GM21576 (cell line): Measurements from ENCODE around the gene JDP2.
"Not testable (repeated sequence)": the region's sequence is repeated elsewhere in the genome, so short reads cannot be mapped to it uniquely, and the experiment has no call there.

Source experiments
- ATAC-seq: cut with Tn5 transposase; IDR thresholded peaks from one replicate; pipeline ENCODE4 v1.9.1; 2021; ENCODE audit warnings: mild to moderate bottlenecking, moderate library complexity; ENCODE audit not compliant: unreplicated experiment

The JDP2 gene, protein sequence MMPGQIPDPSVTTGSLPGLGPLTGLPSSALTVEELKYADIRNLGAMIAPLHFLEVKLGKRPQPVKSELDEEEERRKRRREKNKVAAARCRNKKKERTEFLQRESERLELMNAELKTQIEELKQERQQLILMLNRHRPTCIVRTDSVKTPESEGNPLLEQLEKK

DNA sequence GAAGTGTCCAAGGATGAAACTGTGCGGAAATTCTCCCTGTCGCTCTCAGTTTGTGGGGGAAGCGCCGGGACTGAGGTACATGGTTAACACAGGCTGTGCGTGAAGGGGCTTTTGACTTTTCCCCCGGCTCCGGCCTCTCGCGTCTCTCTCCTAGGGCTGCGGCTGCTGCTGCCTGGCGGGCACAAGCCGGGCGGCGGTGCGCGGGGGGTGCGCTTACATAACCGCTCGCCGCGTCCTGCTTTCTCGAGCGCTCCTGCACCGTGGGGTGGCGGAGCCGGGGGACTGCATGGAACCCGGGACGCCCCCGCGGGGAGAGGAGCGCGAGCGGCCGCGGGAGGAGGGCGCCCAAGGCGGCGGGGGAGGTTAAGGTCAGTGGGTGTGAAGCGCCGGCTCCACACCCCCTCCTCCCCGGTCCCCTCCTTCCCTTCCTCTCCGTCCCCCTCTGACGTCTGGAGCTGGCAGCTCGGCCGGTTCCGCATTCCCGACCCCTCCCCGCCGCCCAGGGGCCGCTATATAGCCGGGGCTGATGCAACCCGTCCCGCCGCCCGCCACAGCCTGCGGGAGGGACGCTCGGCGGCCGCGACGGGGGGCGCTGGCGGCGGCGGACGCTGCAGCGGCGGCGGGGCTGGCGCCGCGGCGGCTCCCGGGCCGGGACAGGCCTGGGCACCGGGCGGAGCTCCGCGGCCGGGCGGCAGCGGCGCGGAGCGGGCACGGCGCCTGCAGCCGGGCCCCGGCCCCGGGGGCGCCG, at the start of gene JDP2:
JDP2 (plus strand) TSS at position 541 of the 748 bp plus-strand sequence. CDS start 9,899 bp downstream, outside the sequence.
- ATAC-seq = no peak

DNA sequence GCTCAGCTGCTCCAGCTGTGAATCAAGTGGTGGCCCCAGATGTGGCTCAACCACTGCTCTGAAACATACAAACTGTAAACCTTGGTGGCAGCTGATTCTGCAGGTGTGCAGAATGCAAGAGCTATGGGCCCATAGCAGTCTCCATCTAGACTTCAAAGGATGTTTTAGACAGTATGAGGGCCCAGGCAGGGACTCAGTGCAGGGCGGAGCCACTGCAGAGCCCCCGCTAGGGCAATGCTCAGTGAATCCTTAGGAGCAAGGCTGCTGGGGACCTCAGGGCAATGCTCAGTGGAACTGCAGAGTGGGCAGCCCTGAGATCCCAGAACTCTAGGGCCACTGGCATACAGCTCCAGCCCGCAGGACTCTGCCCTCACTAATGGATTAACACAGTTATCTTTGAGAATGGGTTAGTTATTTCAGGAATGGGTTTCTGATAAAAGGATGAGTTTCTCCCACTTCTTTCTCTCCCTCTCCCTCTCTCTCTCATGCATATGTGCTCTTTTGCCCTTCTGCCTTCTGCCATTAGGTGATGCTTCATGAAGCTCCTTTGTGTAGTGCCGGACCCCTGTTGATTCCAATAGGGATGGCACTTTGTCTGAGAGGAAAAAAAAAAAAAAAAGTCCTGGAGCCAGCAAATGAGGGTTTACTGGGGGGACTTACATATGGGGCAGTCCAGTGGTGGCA, 48.4 kb upstream of the JDP2 start:
- no peak for ATAC-seq

DNA sequence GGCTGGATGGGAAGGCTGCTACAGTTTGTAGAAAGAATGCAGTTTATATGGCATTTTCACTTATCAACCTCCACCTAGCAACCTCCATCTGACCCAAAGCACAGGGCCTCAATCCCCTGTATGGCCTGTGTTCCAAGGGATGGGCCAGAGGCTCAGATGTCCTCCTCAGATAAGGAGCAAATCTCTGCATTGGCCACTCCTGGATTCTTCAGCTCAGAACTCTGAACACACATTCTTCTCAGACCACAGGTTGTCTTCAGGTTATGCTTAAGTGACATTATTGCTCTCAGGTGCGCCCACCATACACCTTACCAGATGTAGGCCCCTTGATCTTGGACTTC, 47.9 kb upstream of the JDP2 start:
- ATAC-seq = no peak

DNA sequence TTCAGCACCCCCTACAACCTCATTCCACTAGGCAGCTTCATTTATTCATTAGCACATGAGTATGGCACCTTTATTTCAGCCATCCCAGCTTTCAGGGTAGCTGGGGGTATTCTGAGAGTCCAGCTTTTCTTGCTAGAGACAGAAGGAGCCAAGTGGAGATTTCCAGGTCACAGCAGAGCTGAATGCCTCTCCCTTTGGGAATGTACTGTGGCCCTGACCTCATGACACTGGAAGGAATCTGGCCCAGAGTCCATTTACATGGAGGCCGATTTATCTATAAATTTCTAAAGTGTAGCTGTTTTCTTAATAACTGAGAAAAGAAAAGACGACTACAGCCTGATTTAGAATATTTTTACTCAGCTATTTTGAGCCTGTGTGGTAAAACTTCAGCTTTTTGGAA, 47.2 kb upstream of the JDP2 start:
- ATAC-seq = no peak

DNA sequence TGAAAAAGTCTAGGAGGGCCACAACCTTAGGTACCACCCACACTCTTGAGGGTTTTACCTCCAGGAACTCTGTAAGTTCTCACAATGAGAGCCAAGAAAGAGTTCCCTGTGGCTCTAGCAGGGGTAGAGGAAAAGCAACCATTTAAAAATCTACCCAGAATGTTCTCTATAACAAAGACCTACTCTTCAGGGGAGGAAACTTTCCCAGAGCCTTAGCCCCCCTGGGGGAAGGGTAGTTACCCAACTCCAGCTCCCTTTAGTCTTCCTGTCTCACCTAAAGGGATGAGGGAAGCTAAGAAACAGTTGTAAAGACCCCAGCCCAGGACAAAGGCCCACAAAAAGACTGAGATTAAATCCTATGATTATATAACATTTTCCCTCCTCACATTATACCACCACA, 46.2 kb upstream of the JDP2 start:
- no peak for ATAC-seq

DNA sequence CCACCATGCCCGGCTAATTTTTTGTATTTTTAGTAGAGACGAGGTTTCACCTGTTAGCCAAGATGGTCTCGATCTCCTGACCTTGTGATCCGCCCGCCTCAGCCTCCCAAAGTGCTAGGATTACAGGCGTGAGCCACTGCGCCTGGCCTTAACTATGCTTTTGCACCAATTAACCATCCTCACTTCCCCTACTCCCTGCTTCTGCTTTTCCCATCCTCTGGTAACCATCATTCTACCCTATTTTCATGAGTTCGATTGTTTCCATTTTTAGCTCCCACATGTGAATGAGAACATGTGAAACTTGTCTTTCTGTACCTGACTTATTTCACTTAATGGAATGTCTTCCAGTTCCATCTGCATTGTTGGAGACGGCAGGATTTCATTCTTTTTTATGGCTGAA, 44.6 kb upstream of the JDP2 start:
- ATAC-seq = not testable (repeated sequence)

DNA sequence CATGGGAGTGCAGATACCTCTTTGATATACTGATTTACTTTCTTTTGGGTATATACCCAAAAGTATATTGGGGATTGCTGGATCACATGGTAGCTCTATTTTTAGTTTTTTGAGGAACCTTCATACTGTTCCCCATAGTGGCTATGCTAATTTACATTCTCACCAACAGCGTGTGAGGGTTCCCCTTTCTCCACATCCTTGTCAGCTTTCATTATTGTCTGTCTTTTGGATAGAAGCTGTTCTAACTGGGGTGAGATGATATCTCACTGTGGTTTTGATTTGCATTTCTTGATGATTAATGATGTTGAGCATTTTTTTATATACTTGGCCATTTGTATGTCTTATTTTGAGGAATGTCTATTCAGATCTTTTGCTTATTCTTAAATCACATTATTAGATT, 44.1 kb upstream of the JDP2 start:
- ATAC-seq = no peak

DNA sequence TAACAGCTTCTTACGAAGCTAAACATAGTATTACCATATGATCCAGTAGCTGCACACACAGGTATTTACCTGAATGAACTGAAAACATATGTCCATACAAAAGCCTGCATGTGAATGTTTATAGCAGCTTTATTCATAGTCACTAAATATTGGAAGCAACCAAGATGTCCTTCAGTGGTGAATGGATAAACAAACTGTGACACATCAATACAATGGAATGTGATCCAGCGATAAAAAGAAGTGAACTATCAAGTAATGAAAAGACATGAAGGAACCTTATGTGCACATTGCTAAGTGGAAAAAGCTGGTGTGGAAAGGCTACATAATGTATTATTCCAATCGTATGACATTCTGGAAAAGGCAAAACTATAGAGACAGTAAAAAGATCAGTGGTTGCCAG, 38.1 kb upstream of the JDP2 start:
- ATAC-seq = no peak

DNA sequence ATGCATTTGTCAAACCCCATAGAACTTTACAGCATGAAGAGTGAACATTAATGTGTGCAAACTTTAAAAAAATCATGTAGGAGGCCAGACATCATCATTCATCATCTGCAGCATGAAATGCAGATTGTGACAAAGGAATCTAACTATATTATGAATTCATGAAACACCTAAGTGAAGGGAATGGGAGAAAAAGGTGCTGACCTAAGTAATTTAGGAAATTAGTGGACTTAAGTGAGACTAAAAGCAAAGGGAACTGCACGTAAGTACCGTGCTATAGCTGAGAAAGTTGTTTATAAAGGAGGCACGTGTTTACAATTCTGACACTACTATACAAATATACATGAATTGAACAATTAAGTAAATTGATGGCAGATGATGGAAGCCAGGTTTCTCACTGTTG, 37.6 kb upstream of the JDP2 start:
- ATAC-seq = no peak

DNA sequence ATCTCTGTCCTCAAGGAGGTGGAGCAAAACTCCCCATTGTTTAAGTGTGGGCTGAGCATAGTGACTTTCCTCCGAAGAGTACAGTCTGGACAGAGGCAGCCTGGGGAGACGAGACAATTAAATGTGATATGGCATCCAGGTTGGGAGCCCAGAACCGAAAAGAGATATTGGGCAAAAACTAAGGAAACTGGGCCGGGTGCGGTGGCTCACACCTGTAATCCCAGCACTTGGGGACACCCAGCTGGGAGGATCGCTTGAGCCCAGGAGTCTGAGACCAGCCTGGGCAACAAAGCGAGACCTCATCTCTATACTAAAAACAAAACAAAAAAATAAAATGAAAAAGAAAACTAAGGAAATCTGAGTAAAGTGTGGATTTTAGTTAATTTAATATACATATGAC, 35.9 kb upstream of the JDP2 start:
- no peak for ATAC-seq

DNA sequence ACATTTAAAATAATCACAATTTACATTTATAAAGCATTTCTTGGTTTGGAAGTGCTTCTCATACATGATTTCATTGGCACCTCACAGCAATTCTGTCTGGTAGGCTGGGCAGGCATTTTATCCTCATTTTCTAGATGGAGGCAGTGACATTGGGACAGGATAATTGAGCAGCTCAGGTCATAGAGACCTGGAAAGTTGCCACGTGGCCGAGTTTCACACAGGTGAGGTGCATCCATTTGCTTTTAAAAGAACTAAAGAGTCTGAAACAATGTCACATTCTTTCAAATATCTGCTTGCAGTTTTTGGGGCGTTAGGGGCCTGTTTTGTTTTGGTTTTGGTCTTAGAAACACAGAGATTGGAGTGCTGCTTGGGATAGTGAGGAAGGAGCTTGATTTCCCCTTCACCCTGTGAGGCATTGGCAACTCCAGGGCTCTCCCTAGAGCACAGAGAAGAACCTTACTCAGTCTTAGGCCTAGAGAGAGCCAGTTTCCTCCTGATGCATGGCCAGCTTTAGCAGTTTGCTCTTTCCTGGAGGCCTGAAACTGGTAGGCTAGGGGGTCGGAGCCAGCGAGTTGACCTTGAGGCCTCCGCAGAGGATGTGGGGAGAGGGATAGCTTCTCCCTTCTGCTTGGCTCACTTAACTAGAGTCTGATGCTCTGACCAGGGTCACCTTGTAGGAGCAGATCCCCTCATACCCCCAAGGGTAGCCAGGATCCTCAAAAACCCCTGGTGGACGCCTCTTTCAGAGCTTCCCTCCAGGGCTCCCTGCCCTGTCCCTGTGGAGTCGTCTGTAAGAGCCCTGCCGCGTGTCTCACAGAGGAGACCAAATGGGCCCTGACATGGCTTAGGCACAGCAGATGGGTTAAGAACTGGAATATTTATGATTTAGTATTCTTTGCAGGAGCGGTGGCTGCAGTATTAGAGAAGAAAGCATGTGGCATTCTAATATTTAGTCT, 34.9 kb upstream of the JDP2 start:
- ATAC-seq = no peak

DNA sequence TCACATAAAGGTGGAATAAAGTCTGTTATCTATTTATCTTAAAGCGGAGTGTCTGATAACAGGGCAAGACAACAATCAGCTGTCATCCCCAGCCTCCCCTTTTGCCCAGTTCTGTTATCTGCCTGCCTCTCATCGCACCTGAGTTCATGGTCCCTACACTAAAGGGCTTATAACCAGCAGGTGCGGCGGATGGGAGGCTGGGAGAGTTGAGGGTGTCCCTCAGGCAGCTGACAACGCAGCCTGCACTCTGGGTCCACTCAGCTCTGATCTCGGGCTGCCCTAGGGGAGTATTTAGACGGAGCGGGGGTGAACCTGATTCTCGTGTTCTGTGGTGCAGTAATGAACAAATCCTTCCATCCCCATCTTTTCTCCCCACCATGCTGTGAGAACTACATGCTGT, 34.0 kb upstream of the JDP2 start:
- no peak for ATAC-seq

DNA sequence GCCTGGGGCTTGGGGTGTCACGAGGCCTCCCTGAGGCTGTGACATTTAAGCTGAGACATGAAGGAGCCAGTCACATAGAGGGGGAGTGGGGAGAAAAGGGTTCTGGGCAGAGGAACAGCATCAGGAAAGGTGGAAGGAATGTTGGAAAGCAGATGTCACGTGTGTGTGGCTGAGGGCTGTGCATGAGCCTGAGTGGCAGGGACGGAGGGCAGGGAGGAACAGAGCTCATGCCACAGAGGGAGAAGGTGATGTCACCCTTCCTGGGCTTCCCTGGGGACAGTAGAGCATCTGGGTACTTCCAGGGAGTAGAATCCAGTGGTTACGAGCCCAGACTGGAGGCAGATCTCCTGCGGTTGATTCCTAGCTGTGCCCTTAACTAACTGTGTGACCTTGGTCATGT, 32.0 kb upstream of the JDP2 start:
- ATAC-seq = no peak

DNA sequence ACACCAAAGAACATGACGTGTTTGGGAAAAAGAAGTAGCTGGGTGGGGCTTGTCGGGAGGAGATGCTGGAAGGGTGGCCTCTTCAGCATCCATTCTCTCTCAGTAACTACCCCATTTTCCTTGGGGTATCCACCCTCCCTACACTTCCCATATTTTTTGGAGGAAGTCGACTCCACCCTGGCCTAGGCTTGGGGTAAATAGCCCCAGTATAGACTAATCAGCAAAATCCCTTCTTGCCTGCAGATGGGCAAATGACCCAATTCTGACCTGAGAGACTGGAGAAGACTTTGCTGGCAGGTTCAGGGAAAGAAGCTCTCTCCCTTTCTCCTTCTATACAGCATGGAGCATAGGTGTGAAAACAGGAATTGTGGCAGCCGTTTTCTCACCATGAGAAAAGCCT, 28.5 kb upstream of the JDP2 start:
- ATAC-seq = no peak

DNA sequence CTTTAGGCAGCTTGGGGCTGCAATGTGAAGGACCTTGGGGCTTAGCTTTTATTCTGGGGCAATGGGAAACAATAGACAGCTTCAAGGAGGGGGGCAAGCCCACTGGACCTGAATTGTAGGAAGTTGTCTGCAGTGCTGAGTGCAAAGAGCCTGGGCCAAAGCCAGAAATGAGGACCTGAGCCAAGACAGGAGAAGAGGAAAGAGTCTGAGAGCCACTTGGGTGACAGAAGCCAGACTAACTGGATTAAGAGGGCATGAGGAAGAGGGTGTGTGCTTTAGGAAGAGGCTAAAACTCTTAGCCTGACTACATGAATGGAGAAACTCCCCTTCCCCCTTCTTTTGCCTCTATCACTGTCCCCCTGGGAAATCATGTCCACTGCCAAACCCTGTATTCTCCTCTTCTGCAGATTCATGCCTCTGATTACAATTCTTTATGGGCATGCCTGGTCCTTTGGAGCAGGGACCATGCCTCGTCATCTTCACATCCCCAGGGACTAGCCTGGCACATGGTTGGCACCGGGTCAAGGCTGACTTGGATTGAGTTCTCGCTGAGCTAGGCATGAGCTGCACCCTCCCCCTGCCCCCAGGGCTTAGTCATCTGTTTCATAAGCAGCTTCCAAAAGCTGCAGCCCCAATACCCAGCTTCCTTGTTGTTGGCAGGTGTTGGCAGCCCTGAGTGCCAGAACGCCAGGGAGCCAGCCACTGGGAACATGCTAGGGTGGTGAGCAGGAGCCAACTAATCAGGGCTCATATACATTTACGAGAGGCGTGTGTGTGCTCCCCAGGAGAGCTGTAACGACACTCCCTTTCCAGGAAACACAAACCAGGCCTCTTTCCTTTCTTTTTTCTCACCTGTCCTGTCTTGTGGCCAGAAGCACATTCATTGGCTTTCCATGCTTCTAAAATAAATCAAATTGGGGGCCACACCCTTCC, 27.7 kb upstream of the JDP2 start:
- no peak for ATAC-seq

DNA sequence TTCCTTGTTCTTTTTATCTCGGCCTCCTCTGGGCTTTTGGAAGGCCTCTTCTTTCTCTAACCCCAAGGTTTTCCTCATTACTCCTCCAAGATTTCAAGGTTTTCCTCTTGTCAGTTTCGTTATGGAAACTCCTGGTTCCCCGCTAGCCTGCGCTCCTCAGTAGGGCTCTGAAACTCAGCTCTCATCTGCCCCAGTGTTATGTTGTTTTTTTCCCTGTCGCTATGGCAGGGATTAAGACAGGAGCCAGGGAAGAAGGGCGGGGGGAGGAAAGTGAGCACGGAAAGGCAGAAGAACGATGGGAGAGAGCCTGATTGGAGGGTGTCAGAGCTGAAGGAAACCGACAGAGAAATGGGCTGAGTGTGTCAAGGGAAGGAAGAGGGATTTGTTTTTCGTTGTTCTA, 26.5 kb upstream of the JDP2 start:
- no peak for ATAC-seq

DNA sequence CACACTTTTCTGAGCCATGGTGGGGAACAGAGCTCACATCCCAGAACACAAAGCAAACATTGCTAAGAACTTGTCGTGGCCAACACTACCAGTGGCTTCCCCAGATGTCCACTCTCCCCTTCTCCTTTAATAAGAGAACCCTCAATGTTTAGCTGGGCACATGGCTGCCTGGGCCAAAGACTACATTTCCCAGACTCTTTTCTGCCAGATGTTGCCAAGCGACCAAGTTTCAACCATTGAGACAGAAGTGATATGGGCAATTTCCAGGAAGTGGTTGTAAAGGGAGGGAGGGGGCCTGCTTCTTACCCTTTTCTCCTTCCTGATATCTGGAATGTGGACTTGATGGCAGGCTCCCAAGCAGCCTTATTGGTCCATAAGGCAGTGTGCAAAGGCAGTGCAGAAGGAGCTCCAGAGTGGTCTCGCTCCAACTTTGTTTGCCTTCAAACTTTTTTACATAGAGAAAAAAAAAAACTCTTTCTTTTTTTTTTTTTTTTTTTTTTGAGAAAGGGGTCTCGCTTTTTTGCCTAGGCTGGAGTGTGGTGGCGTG, 24.9 kb upstream of the JDP2 start:
- ATAC-seq = no peak

DNA sequence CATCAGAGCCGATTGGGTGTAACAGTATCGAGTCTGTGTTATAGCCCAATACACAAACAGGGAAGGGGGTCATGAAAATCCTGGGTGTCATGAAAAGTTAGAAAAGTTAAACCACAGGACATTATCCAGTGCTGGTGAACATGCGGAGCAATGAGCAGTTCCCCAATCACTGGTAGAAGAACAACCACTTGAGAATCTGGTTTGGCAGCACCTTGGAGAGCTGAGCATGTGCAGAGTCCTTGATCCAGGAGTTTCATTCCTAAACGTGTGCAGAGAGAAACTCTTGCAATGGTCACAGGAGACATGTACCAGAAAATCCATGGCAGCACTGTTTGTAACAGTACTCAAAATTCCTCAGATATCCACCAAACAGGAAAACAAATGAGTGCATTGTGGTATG, 23.0 kb upstream of the JDP2 start:
- ATAC-seq = no peak

DNA sequence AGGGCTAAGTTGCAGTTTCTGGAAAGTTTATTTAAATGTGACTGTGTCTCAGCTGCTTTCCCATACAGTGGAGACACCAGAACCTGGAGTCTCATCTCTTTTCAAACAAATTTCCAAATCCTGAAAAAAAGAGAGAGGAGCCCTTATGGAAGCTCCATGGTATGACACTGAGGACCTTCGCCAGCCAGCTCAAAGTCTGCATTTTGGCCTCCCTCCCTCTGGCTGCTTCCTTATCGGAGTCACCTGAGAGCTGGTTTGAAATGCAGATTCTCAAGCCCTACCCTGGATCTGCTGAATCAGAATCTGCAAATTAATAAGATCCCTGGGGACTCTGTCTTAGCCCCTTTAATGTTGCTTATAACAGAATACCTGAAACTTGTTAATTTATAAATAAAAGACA, 21.7 kb upstream of the JDP2 start:
- no peak for ATAC-seq

DNA sequence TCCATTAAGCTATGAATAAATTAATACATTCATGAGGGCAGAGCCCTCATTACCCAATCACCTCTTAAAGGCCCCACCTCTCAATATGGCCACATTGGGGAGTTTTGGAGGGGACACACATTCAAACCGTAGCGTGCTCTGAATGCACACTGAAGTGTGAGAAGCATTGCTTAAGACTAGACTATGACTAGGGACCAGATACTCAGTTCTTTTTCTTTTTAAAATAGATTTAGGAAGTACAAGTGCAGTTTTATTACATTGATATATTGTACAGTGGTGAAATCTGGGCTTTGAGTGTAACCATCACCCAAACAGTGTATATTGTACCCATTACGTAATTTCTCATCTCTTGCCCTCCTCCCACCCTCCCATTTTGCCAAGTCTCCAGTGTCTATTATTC, 21.0 kb upstream of the JDP2 start:
- ATAC-seq = no peak
